Measurements from ENCODE around the gene NKAP. TPM values are rescaled to one million over a fixed set of nuclear protein-coding genes. Genes with fewer than 3 reads are reported as not detected.

Gene NKAP
- total RNA-seq, 2 experiments from 2014 or later = 6.9 to 11.9 TPM

- H3K9me2 ChIP-seq (ENCODE audit: insufficient read depth, low read length) = no peaks in the 10 kb centered on the region
- intact Hi-C loops (cut with micrococcal nuclease; ENCODE audit: unreplicated experiment) = no loop called here
- no peaks in the 10 kb centered on the region for H3K79me2 ChIP-seq (ENCODE audit: insufficient read depth, low read depth, low read length)
- CTCF ChIA-PET (ENCODE audit: unreplicated experiment) = no interaction called here
- POLR2A ChIA-PET = no interaction called here
- H3K4me1 ChIP-seq (ENCODE audit: insufficient read depth, low read length, poor library complexity, severe bottlenecking) = no peaks in the 10 kb centered on the region
- no TSS peak for BruUV-seq (replicated peaks)
- H2AFZ ChIP-seq (ENCODE audit: low read length) = no peak overlapping the region
- H3K9me3 ChIP-seq (ENCODE audit: low read length) = no peaks in the 10 kb centered on the region
- H3K36me3 ChIP-seq (ENCODE audit: insufficient read depth, low read length) = no peaks in the 10 kb centered on the region
- DNase-seq (ENCODE audit: low spot score) = peak; percentile 60
- no peak overlapping the region; the same call in 1 of the 2 replicates for H3K4me2 ChIP-seq (ENCODE audit: low read length)
- H3K4me3 ChIP-seq (ENCODE audit: low read depth, low read length, poor library complexity, severe bottlenecking) = no peak overlapping the region
- no peaks in the 10 kb centered on the region for H4K20me1 ChIP-seq (ENCODE audit: insufficient read depth, low read length)
- TF ChIP-seq EZH2phosphoT487 (IDR thresholded peaks at IDR 0.05; ENCODE audit: borderline replicate concordance, low read depth, low read length) = no peak
- TF ChIP-seq, protein P1, sequence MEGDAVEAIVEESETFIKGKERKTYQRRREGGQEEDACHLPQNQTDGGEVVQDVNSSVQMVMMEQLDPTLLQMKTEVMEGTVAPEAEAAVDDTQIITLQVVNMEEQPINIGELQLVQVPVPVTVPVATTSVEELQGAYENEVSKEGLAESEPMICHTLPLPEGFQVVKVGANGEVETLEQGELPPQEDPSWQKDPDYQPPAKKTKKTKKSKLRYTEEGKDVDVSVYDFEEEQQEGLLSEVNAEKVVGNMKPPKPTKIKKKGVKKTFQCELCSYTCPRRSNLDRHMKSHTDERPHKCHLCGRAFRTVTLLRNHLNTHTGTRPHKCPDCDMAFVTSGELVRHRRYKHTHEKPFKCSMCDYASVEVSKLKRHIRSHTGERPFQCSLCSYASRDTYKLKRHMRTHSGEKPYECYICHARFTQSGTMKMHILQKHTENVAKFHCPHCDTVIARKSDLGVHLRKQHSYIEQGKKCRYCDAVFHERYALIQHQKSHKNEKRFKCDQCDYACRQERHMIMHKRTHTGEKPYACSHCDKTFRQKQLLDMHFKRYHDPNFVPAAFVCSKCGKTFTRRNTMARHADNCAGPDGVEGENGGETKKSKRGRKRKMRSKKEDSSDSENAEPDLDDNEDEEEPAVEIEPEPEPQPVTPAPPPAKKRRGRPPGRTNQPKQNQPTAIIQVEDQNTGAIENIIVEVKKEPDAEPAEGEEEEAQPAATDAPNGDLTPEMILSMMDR (conservative IDR thresholded peaks at IDR 0.05; ENCODE audit: low read length) = peak; percentile 64
- no peak overlapping the region for H3K27ac ChIP-seq (ENCODE audit: low read depth, low read length, poor library complexity, severe bottlenecking)
Observed at GRCh38 chrX:119887721-119888425, 55.7 kb downstream of the NKAP start.

DNA sequence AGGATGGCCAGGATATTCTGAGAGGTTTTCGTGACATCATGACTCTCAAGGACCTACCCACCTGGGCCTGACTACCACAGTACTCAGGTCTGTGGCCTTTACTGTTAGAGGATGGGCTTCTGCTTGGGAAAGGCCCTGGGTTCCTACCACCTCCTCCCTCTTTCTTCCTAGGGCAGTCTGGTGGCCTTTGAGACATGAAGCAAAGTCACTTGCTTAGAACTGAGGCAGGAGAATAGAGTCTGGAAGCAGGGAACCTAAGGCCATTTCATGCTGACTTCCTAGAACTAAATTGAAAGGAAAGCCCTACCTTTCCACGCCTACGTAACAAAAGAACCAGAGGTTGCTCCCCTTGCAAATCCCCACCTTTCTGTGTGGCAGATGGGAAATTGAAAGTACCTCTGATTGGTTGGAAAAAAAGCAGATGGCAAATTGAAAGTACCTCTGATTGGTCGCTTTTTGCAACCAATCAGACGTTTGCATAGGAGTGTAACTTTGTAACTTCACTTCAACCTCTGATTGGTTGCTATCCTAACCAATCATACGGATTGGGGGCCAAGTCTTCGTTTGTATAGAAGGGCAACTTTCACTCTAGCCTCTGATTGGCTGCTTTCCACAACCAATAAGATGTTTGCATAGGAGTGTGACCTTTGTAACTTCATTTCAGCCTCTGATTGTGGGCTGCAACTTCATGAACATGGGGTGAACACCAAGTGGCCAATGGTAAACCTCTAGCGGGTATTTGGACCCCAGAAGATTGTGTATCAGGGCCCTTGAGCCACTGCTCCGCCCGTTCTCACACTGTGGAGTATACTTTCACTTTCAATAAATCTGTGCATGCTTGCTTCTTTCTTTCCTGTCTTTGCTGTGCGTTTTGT, 57.8 kb downstream of the NKAP start:
- POLR2A ChIA-PET = no interaction called here

More for the DNA sequence above, 57.8 kb downstream of the NKAP start:
- CTCF ChIA-PET (ENCODE audit: unreplicated experiment) = no interaction called here
- DNase-seq (ENCODE audit: low spot score) = peak; percentile 13
- intact Hi-C loops (cut with micrococcal nuclease; ENCODE audit: unreplicated experiment) = no loop called here
- H2AFZ ChIP-seq (ENCODE audit: low read length) = no peak overlapping the region
- H3K79me2 ChIP-seq (ENCODE audit: insufficient read depth, low read depth, low read length) = no peaks in the 10 kb centered on the region
- no peak overlapping the region for H3K4me2 ChIP-seq (ENCODE audit: low read length)
- H3K9me3 ChIP-seq (ENCODE audit: low read length) = no peaks in the 10 kb centered on the region
- H3K4me3 ChIP-seq (ENCODE audit: low read depth, low read length, poor library complexity, severe bottlenecking) = no peak overlapping the region
- H3K4me1 ChIP-seq (ENCODE audit: insufficient read depth, low read length, poor library complexity, severe bottlenecking) = peaks cover under 1% of the 10 kb centered on the region
- H4K20me1 ChIP-seq (ENCODE audit: insufficient read depth, low read length) = no peaks in the 10 kb centered on the region
- H3K27ac ChIP-seq (ENCODE audit: low read depth, low read length, poor library complexity, severe bottlenecking) = no peak overlapping the region
- BruUV-seq (replicated peaks) = no TSS peak
- H3K9me2 ChIP-seq (ENCODE audit: insufficient read depth, low read length) = no peaks in the 10 kb centered on the region
- no peak for TF ChIP-seq EZH2phosphoT487 (IDR thresholded peaks at IDR 0.05; ENCODE audit: borderline replicate concordance, low read depth, low read length)
- TF ChIP-seq, protein P1 (conservative IDR thresholded peaks at IDR 0.05; ENCODE audit: low read length) = no peak
- no peaks in the 10 kb centered on the region for H3K36me3 ChIP-seq (ENCODE audit: insufficient read depth, low read length)

Data from OCI-LY7 (cell line).